ENCODE measurements around the gene KAZN. TPM values are rescaled to one million over a fixed set of nuclear protein-coding genes. Genes with fewer than 3 reads are reported as not detected.

The KAZN gene
- polyA plus RNA-seq, 1 donor: 14.6 TPM

DNA sequence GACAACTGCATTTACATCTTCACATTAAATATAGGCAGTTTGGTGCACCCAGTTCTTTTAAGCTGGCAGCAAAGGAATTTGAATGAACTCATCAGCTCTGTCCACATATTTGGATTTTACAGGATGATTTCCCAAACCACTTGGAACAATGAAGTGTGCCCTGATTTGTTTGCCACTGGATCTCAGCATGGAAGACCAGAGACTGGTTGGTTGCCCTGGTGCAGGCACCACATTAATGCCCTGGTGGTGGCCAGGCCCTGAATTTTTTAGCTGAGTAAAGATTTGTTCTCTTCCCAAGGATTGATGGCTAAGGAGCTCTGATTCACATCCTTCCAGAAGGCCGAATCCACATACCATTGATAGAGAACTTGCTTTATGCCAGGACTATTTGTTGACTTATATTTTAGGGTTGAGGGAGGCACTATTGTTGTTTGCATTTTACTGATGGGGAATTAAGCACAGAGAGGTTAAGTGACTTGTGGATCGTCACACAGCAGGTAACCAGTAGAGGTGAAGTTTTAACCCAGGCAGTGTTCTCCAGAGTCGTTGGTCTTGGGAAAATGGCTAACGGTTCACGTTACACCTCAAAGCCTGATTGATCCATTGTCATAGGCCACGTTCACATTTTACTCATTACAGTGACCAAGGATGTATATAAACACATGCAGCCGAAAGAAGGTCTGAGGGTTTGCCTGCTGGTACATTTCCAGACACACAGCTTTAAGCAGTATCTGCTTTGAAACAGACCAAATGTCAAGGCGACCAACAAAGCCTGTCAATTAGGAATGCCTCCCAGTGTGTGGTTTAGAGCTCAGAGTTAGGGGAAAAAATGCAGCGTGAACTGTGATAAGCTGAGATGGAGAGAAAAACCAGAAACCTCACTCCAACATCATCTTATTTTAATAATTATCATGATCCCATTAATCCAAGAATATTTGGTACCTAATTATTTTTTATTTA, 50.7 kb downstream of the KAZN start:
- no peak for DNase-seq

DNA sequence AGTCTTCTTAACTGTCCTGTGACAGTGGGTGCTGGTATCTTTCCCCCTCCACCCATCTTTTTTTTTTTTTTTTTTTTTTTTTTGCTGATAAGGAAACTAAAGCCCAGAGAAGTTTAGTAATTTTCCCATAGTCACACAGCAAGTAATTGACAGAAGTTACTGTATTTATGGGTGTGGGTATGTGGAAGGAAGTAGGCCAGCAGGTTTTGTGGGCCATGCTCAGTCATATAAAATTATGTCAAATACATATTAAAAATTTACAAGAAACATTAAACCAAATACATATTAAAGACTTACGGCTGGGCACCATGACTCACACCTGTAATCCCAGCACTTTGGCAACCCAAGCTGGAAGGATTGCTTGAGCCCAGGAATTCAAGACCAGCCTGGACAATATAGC, 51.5 kb downstream of the KAZN start:
- DNase-seq: no peak

DNA sequence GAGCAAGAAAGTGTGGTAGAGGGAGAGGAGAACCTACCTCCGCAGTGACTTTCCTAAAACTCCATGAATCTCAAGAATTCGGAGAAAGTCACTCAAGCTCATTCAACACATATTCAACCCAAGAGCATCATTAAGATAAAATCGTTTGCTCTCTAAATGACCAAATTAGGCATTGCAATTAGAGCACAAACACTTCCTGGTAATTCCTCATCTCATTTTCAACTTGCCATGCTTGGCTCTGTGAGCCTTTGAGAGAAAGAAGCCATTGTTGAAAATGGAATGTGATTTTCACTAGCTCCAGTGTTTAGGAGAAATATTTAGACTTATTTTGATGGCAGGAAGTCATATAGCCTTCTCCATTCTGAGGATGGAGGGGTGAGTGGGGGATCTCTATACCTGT, 52.5 kb downstream of the KAZN start:
- no peak for DNase-seq

DNA sequence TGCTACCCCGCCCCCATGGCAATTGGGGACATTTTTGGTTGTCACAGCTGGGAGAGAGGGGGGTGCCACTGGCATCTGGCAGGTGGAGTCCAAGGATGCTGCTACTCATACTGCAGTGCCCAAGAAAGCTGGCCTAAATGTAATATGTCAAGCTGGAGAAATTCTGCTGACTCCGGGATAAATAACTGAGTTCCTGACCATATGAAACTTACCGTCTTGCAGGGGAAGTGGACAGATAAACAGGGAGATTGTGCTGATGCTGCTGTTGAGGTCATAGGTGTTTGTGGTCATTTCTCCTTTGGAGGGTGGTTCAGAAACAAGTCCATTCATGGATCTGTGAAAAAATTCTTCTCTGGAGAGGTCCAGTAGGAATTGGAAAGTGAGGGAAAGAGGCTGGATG, 54.4 kb downstream of the KAZN start:
- no peak for DNase-seq

DNA sequence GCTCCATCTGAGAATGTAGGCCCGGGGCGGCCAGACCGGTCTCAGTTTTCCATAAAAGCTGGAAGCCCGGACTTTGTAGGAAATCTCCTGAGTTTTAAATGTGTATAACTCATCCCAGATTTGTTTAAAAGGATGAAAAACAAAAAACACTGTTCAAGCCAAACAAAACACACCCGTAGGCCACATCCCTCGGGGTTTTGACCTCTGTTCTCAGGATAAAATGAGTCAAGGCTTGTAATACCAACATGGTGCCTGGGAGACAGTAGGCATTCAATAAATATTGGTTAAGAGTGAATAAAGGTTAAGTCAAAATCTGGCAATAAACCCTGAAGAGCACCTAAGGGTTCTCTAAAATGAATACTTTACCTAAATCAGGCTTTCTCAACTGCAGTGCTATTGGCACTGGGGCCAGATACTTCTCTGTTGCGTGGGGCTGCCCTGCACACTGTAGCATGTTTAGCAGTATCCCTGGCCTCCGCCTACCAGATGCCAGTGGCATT, 55.0 kb downstream of the KAZN start:
- DNase-seq: no peak

DNA sequence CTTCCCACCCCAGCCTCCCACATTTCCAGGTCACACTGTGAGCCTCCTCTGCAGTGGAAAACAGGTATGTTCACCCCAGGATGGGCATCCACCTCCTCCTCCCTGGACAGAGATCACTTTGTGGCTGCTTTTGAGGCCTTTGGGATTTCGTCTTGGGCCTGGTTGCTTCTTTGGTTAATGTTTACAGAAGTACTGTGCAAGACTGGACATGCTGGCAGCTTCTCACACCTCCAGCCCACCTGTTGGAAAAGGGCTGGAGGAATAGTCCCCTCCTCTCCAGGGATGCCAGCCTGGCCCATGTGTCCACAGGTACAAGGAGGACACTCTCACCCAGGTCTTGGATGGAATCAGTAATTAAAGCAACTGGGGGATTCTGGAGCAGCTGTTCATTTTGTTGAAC, 56.1 kb downstream of the KAZN start:
- DNase-seq: no peak

DNA sequence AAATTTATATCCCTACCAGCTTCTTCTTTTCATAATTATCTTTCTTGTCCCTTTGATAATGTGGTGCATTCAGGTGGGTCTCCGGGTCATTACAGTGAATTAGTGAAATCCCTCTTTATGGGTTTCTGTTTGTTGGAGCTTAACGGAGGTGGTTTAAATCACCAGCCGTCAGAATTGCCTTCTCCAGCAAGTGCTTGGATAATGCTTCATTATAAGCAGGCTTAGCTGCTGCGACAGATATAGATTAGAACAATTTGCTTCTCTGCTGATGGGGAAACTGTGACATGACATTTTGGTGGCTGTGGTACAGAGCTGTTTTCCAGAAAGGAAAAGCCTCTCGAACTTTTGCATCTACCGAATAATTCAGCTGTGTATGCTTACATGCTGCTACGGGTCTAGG, 56.9 kb downstream of the KAZN start:
- DNase-seq: no peak

DNA sequence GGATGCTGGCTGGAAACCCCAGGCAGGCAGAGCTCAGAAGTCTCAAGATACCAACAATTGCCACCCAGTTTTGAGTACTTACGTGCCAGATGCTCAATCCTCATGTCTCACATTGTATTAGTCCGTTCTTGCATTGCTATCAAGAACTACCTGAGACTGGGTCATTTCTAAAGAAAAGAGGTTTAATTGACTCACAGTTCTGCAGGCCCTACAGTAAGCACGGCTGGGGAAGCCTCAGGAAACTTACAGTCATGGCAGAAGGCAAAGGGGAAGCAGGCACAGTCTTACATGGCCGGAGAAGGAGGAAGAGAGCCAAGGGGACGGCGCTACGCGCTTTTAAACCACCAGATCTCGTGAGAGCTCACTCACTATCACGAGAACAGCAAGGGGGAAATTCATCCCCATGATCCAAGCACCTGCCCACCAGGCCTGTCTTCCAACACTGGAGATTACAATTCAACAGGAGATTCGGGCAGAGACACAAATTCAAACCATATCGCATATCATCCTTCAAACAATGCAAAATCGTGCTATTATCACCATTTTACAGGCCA, 58.0 kb downstream of the KAZN start:
- no peak for DNase-seq

DNA sequence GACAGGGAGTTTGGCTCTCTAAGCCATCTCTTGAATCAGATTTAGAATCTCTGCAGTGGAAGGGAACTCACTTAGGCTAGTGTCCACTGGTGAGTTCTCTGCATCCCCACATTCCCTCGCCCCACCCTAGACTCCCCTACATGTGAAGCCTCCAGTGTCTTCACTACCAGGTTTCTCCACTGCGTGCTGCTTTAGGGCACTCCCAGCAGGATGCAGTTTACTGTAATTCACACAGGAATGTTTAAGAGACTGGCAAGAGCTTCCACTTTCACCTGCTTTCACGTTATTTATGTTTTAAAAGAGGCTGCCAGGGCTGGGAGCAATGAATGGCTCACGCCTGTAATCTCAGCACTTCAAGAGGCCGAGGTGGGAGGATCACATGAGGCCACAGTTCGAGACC, 60.2 kb downstream of the KAZN start:
- no peak for DNase-seq

DNA sequence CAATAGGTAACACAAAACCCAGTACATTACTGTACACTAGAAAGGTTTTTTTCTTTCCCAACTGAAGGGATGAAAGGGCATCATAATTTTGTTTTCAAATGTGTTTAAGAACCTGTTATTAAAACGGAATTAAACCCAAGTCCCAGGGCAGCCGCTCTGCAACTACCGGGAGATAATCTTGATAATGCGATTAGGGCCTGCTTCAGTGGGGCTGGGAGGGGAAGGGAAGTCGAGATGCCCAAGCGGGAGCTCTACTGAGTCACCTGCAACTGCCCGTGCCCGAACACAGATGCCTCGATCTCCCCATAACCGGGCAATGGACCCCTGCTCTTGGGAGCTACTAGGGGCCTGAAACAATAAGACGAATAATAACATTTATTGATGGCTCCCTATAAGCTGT, 61.4 kb downstream of the KAZN start:
- no peak for DNase-seq

DNA sequence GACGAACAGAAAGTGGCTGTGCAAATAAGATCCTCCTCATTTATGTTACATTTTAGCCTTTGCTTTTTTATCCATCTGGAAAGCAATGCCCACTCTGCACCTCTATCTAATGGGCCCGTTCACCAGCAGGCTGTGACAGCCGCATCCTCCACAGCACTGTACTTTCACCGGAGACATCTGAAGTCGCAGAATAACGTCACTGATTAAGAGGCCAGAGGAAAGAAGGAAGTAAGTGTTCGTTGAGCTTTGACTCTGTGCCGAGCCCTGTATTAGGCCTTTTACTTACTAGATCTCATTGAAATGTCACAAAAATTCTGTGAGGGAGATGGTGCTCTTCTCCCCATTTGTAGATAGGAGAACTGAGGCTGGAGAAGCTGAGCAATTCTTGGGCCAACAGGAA, 62.3 kb downstream of the KAZN start:
- peak; percentile 26 for DNase-seq

DNA sequence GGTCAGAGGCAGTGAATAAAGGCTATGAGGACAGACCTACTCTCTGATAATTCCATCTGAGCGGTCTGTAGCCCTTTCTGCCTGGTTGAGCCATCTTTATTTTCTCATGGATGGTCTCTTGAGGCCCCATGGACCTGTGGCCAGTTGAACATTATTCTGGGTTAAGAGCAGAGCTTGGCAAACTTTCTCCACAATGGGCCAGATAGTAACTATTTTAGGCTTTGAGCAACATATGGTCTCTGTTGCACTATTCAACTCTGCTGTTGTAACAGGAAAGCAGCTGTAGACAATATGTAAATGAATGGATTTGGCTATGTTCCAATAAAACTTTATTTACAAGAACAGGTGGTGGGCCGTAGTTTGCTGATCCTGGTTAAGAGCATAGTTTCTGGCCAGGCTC, 62.7 kb downstream of the KAZN start:
- peak; percentile 70 for DNase-seq

DNA sequence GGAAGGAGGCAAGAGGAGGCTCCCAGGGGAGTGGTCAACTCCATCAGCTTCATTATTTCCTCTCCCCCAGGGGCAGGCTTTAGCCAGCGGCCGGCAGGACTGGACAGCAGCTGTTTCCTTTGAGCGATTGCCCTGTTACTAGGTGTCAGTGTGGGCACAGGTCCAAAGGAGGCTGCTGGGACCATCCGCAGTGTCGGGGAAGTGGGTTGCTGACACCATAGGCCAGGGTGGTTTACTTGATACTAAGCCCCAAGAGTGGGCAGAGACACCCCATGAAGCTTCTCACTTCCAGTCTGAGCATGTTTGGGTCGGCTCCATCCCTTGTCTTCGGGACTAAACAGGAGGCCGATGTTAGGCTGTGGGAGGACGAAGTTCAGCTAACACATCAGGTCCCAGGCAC, 63.6 kb downstream of the KAZN start:
- no peak for DNase-seq

DNA sequence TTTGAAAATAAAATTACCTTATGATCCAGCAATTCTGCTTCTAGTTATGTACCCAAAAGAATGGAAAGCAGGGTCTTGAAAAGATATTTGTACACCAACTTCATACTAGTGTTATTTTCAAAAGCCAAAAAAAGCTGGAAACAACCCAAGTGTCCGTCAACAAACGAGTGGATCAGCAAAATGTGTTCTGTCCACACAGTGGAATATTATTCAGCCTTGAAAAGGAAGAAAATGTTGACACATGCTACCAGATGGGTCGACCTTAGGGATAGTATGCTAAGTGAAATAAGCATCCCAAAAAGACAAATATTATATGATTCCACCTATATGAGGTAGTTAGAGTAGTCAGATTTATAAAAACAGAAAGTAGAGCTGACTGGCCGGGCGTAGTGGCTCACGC, 65.3 kb downstream of the KAZN start:
- no peak for DNase-seq

DNA sequence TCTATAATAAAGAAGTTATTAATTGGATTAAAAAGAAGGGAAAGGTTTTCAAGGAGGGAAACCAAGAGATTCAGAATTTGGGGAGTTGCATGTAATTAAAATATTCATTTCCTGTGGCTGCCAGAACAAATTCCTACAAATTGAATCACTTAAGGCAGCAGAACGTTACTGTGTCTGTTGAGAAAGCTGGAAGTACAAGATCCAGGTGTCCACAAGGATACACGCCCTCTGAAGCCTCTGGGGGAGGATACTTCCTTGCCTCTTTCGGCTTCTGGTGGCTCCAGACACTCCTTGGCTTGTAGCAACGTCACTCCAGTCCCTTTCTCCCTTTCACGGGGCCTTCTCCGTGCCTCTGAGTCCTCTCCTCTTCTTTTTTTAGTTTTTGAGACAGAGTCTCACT, 67.9 kb downstream of the KAZN start:
- DNase-seq: no peak

DNA sequence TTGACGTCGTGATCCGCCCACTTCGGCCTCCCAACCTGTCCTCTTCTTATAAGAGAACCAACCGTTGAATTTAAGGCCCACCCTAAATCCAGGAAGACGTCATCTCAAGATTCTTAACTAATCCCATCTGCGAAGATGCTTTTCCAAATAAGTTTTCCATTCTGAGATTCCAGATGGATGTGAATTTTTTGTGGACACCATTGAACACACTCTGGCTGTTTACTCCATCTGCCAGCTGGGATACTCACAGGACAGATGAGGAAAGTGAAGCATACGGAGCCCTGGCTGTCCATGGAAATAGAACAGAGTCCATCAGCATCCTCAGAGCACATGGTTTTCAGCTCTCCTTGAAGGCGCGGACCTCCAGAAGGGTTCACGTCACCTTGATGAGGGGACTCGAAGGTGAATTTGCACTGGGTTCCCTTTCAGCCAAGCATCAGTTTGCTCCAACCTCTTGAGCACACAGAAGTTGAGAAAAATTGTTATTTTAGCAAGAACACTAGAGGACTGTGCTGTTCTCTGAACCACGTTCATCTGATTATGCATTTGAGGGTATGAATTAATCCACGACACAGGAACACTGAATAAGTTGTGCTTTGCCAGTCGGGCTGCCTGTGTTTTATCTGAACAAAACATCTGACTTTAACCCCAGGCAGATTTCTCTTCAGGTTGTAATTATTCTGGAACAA, 68.6 kb downstream of the KAZN start:
- peak; percentile 20 for DNase-seq

DNA sequence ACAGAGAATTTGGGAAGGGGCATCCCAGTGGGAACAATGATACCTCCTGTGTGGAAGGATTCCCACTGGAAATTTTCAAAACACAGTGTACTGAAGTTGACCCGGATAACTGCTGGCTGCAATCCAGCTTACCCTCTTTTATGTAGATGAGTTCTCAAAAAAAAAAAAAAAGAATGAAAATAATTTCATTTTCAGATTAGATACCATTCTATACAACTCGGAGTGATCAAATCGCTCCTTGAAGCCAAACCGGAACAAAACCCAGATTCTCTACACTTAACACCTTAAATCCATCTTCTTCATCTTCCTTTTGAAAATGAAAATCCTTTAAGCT, 69.1 kb downstream of the KAZN start:
- DNase-seq: no peak

DNA sequence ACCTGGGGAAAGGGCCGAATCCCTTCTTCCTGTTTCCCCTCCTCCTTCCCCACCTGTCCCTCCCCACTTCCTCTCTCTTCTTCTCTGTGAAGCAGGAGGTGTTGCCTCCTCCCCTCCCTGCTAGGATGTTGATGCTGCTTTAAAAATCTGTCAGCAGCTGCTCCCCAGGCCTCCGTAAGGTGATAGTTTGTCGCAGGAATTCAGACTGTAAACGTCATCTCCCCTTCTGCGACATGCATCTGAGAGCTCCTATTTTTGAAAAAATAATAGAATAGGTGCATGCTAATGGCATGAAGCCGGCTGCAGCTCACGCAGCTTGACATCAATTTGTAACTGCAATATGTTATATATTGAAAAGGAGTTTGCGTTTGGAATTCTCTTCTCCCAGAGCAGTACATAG, 70.1 kb downstream of the KAZN start:
- DNase-seq: no peak

DNA sequence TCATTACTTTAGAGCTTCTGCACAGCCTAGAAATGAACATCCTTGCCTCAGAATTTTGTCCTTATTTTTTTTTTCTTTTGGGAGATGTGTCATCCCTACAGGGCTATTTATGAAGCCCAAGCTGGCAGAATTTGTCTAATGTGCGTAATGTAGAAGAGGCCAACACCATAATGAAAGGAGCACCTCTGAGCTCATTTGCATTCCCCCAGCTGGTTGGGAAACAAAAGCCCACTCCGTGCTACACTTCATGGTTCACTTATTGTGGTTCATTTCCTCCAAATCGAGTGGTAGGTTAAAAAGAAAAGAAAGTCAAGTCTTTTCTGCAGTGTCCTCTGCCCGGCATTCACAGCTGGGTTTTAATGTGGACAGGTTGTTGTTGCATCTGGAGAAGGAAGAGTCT, 73.5 kb downstream of the KAZN start:
- DNase-seq: no peak

DNA sequence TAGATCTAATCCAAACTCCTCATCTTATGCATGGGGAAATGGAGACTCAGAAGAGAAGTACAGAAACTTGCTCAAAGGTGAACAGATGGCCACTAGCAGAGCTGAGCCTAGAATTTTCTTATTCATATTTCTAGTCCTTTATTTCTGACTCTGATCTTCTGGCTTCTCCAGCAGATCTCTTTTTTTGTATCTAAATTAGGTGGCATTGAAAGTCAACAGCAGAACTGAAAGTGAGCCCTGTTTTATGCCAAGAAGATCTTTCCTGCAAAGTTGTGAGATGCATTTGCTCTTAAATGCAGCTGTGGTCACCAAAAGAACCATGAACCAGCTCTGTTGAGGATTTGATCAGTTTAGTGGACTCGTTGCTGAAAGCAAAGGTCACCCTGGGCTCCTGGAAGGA, 75.5 kb downstream of the KAZN start:
- no peak for DNase-seq

DNA sequence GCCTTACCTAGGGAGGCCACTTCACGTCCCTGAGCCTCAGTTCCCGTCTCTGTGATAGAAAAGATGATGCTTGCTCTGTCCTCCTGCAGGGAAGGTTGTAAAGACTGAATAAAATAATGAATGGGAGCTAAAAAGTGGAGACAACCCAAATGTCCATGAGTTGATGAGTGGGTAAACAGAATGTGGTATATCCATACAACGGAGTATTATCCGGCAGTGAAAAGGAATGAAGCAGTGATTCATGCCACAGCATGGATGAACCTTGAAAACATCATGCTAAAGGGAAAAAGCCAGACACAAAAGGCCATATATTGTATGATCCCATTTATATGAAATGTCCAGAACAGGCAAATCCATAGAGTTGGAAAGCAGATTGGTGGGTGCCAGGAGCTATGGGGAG, 77.9 kb downstream of the KAZN start:
- DNase-seq: no peak

DNA sequence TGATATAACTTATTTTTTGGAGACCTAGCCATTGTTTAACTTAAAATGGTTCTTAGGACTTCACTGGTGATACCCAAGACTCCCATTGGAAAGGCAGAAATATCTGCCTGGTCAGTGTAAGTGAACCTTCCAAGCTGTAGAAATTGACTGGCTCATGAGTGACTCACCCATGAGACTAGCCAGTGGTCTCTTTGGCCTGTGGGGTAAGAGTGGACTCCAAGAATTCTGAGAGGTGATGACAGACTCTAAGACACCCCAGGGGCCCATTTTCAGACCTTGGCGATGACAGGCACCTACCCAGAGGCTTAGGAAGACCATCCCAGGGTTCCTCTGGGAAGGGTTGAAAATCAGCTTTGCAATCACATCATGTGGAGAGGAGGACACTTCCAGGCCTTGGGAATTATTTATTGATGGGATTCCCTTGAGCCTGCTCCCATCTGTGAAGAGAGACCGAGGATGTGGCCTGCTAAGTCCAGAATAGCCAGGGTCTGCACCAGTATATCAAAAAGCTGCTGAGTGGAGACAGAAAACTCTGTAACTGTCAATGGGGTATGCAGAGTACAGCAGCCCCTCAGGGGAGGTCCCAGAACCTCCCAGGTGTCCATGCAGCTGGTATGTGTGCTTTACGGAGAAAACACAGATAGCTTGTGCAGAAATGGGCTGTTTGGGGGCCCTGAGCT, 78.9 kb downstream of the KAZN start:
- no peak for DNase-seq

DNA sequence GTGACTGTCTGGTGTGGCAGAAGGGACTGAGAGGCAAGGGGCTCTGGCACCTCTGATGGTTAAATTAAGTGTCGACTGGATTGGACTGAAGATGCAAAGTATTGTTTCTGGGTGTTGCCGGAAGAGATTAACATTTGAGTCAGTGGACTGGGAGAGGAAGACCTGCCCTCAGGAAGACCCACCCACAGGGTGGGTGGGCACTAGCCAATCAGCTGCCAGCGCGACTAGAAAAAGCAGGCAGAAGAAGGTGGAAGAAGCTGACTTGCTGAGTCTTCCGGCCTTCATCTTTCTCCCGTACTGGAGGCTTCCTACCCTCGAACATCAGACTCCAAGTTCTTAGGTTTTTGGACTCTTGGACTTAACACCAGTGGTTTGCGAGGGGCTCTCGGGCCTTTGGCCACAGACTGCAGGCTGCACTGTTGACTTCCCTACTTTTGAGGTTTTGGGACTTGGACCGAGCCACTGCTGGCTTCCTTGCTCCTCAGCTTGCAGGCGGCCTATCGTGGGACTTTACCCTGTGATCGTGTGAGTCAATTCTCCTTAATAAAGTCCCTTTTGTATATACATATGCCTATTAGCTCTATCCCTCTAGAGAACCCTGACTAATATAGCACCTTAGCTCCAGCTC, 79.6 kb downstream of the KAZN start:
- DNase-seq: peak; percentile 28

Measured in hindlimb muscle (tissue), 1 donor.